ENCODE results near the gene KLRG1.

DNA sequence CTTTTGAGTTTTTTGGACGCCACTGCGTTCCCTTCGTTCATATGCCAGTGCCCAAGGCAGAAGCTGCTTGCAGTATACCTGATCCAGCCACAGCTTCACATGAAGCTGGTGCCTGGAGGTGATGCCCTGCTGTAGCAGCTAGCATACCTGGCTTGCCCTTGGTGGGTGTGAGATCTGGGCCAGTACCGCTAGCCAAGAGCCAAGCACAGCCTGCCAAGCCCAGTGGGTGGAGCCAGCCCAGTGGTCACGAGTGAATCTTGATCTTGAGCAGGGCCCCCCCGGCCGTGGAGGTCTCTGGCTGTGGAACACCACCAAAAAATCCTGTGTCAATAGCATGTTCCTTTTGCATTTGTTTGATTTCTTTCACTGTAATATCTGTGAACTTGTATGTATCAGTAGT lies 32.6 kb upstream of the KLRG1 start:
- TF ChIP-seq FOXP2 (optimal IDR thresholded peaks at IDR 0.05; ENCODE audit: borderline replicate concordance, extremely low read depth, extremely low read length, insufficient read depth), result no peak
- TF ChIP-seq, protein P1, sequence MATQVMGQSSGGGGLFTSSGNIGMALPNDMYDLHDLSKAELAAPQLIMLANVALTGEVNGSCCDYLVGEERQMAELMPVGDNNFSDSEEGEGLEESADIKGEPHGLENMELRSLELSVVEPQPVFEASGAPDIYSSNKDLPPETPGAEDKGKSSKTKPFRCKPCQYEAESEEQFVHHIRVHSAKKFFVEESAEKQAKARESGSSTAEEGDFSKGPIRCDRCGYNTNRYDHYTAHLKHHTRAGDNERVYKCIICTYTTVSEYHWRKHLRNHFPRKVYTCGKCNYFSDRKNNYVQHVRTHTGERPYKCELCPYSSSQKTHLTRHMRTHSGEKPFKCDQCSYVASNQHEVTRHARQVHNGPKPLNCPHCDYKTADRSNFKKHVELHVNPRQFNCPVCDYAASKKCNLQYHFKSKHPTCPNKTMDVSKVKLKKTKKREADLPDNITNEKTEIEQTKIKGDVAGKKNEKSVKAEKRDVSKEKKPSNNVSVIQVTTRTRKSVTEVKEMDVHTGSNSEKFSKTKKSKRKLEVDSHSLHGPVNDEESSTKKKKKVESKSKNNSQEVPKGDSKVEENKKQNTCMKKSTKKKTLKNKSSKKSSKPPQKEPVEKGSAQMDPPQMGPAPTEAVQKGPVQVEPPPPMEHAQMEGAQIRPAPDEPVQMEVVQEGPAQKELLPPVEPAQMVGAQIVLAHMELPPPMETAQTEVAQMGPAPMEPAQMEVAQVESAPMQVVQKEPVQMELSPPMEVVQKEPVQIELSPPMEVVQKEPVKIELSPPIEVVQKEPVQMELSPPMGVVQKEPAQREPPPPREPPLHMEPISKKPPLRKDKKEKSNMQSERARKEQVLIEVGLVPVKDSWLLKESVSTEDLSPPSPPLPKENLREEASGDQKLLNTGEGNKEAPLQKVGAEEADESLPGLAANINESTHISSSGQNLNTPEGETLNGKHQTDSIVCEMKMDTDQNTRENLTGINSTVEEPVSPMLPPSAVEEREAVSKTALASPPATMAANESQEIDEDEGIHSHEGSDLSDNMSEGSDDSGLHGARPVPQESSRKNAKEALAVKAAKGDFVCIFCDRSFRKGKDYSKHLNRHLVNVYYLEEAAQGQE (IDR thresholded peaks at IDR 0.05; ENCODE audit: insufficient read depth in 1 of 2, low read depth in 2 of 2, low read length in 2 of 2), result no peak
- no peak for TF ChIP-seq POLR2AphosphoS5 (IDR thresholded peaks at IDR 0.05; ENCODE audit: low read depth, low read length)
- TF ChIP-seq TAF1 (IDR thresholded peaks at IDR 0.05; ENCODE audit: borderline replicate concordance, insufficient read depth, low read length), result no peak
- TF ChIP-seq SIN3A (IDR thresholded peaks at IDR 0.05; ENCODE audit: borderline replicate concordance, insufficient read depth, low read length), result no peak
